ENCODE measurements around the gene GFRAL. TPM values are rescaled to one million over a fixed set of nuclear protein-coding genes. Genes with fewer than 3 reads are reported as not detected.
A peak's percentile ranks its signal among the peaks of the same experiment; 100 is the strongest.

Gene GFRAL
- total RNA-seq, 1 donor from 2014 or later, result not detected

- H3K36me3 ChIP-seq (ENCODE audit: control insufficient read depth, insufficient read depth, low read length), result no peaks in the 10 kb centered on the region
- no peak overlapping the region for H3K4me3 ChIP-seq (ENCODE audit: low read depth, low read length)
- no peak for TF ChIP-seq CTCF (IDR thresholded peaks at IDR 0.05; ENCODE audit: insufficient read depth, low read length, poor library complexity, severe bottlenecking)
- no peak for DNase-seq (ENCODE audit: low read depth)
- no peaks in the 10 kb centered on the region for H3K27me3 ChIP-seq (ENCODE audit: control insufficient read depth, insufficient read depth, low read length)
These were observed 121.2 kb downstream of the GFRAL start for GRCh38 chr6:55448451-55448850.

GRCh38 chr6:55449225-55449624, 122.0 kb downstream of the GFRAL start:
- no peaks in the 10 kb centered on the region for H3K36me3 ChIP-seq (ENCODE audit: control insufficient read depth, insufficient read depth, low read length)
- peak; percentile 33 for TF ChIP-seq CTCF (IDR thresholded peaks at IDR 0.05; ENCODE audit: insufficient read depth, low read length, poor library complexity, severe bottlenecking)
- DNase-seq (ENCODE audit: low read depth), result no peak

GRCh38 chr6:55450005-55450404, 122.7 kb downstream of the GFRAL start:
- H3K27me3 ChIP-seq (ENCODE audit: control insufficient read depth, insufficient read depth, low read length), result no peaks in the 10 kb centered on the region
- DNase-seq (ENCODE audit: low read depth), result no peak
- H3K36me3 ChIP-seq (ENCODE audit: control insufficient read depth, insufficient read depth, low read length), result no peaks in the 10 kb centered on the region
- no peak overlapping the region for H3K4me3 ChIP-seq (ENCODE audit: low read depth, low read length)
- TF ChIP-seq CTCF (IDR thresholded peaks at IDR 0.05; ENCODE audit: insufficient read depth, low read length, poor library complexity, severe bottlenecking), result no peak

More at GRCh38 chr6:55449225-55449624, 122.0 kb downstream of the GFRAL start:
- Histone ChIP-seq H3K4me3 (ENCODE audit: low read depth, low read length) (no peak overlapping the region), H3K27me3 (ENCODE audit: control insufficient read depth, insufficient read depth, low read length) (no peaks in the 10 kb centered on the region)

Other genes with a start within 250 kb of the GFRAL start
- not detected in 2 replicates for gene HCRTR2, start 153.0 kb upstream of the GFRAL start, total RNA-seq